NCI-H2227 (cell line): ENCODE measurements around the gene LZTFL1.
"Not testable (repeated sequence)": the region's sequence is repeated elsewhere in the genome, so short reads cannot be mapped to it uniquely, and the experiment has no call there.

ENCODE experiments used
- DNase-seq: peaks from one replicate; lab custom pipeline; 2025; ENCODE audit not compliant: unreplicated experiment; lab: John Stamatoyannopoulos, UW

Gene LZTFL1

GRCh38 chr3:45865563-45865962 lies 23.6 kb upstream of the LZTFL1 start:
- no peak for DNase-seq

DNA sequence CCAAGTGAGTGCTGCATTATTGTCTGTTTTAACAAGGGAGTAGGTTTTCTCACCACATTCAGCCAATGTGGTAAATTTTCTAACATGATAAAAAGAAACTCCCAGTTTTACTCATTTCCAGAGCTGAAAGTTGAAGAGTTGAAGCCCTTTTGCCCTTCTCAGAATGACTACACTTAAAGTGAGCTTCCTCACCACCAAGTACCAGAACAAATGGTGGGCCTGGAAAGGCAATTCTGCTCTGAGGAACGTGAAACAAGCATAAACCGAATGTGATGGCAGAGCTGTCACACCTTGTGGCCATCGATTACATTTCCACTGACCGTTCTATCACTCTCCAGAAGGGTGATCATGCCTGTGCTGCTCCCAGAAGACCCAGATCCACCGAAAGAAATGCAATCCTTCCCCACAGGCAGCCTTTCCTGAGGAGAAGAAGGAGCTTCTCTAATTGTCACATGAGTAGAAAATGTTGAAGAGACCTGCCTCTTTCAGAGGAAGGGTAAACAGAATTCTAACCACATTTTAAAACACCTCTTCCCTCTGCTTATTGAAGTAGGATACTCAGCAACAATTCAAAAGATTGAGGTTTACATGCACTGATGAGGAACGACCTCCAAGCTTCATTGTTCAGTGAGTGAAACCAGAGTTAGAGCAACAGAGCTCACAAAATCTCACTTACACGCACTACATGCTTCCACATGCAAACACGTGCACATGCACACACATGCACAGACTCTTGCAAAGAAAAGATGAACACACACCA lies 23.0 kb upstream of the LZTFL1 start:
- DNase-seq, result no peak

- no peak for DNase-seq
Measured at GRCh38 chr3:45861043-45861719, 19.3 kb upstream of the LZTFL1 start.

GRCh38 chr3:45860481-45860880 lies 18.6 kb upstream of the LZTFL1 start:
- no peak for DNase-seq

DNA sequence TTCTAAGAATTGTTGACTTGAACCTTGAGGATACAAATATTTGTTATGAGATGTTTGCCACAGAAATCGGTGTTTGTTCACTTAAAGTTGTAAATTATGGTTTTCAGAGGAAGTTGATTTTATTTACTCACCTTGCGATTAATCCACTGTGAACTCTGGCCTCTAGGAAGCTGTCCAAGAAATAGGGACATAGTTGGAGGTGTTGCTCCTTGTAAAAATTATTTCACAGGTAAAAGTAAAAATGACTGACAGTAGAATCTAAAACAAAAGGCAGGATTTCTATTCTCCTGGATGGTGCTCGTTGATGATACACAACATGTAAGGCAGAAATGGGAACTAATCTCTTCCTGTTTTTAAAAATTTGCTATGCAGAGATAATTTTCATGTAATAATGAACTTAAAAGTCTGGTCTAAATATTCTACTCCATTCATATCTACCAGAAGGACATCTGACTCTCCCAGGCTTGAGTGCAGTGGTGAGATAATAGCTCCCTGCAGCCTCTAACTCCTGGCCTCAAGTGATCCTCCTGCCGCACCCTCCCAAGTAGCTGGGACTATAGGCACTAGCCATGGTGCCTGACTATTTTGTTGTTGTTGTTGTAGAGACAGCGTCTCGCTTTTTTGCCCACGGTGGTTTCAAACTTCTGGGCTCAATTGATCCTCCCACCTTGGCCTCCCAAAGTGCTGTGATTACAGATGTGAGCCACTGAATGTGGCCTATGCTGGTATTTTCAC lies 17.1 kb upstream of the LZTFL1 start:
- no peak for DNase-seq

DNA sequence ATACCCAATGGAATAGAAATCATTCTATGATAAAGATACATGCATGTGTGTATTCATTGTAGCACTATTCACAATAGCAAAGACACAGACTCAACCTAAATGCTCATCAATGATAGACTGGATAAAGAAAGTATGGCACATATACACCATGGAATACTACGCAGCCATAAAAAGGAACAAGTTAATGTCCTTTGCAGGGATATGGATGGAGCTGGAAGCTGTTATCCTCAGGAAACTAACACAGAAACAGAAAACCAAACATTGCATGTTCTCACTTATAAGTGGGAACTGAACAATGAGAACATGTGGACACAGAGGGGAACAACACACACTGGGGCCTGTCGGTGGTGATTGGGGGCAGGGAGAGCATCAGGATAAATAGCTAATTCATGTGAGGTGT lies 15.1 kb upstream of the LZTFL1 start:
- DNase-seq, result not testable (repeated sequence)

DNA sequence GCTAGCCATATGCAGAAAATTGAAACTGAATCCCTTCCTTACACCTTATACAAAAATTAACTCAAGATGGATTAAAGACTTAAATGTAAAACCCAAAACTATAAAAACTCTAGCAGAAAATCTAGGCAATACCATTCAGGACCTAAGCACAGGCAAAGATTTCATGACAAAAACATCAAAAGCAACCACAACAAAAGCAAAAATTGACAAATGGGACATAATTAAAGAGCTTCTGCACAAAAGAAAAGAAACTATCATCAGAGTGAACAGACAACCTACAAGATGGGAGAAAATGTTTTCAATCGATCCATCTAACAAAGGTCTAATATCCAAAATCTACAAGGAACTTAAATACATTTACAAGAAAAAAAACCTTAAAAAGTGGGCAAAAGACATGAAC lies 14.4 kb upstream of the LZTFL1 start:
- DNase-seq, result not testable (repeated sequence)

- no peak for DNase-seq
Measured at GRCh38 chr3:45852828-45853227, 10.9 kb upstream of the LZTFL1 start.

- DNase-seq, result no peak
Measured at GRCh38 chr3:45848392-45848791, 6.5 kb upstream of the LZTFL1 start.

DNA sequence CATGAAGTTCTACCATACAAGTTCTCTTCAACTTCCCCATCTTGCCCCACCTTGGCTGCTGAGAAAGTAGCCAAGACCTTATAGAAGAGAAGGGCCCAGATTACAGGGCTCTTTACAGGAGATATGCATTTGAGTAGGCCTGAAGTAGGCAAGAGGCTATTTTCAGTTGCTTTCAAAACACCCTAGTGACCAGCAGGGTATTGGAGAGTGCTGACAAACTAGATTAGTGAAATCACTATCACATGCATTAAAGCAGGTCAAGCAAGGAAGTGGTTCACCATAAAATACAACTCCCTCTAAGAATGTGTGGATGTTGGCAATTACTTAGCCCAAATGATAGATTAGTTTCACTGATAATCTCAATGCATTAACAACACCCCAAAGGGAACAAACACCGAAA lies 2.7 kb upstream of the LZTFL1 start:
- no peak for DNase-seq

GRCh38 chr3:45842851-45843625 lies 1.1 kb upstream of the LZTFL1 start:
- DNase-seq, result no peak

GRCh38 chr3:45841420-45841756 lies 531 bp downstream of the LZTFL1 start:
- no peak for DNase-seq

DNA sequence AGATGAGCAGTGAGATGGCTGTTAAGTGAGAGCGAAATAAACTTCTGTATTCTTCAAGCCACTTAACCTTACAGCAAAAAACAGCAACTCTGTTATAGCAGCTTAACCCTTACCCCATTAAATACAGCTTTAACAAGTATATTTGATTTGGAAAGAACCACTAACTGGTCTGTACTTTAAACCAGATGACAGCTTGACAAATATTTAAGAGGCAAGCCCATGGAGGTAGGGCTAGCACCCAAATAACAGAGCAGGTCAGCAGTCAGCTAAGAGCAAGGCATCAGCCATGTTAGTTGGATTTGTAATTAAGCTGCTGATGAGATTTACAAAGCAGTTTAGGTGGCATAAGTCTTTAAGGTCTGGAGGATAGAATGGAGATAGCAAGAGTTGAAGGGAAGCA lies 3.5 kb downstream of the LZTFL1 start:
- DNase-seq, result no peak

DNA sequence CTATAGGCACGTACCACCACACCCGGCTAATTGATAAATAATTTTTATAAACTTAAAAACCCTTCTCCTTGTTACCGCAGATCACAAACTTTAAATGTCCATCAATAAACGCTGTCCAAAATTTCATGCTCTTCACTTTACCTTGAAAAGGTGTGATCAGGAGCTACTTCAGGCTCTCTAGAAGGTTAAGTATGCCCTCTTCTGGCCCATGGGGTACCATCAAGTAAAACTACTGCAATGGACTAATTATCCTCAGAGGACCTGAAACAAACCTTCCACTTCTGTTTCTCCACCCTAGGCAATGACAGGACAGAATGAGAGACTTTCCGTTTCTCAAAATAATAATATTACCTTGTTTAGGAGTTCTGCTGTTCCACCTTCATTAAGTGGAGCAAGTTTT lies 9.2 kb downstream of the LZTFL1 start:
- no peak for DNase-seq

- DNase-seq, result no peak
Measured at GRCh38 chr3:45830121-45830520, 11.8 kb downstream of the LZTFL1 start.

DNA sequence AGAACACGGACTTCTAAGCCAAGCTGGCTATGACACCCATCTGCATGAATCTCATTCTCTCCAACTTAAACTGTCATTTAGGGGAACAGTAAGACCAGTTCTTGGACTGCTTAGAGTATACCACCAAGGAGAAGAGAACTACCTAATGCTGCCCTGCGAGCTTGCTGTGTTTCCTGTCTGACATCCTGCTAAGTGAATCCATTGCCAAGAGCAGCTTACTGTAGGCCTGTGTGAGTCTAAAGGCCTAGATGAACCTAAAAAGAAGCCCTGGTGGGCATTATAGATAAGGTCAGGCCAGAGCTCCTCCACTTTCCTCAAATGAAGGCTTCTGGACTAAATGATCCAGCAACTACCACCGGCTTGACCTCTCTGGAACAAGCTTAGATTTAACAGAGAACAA lies 15.0 kb downstream of the LZTFL1 start:
- no peak for DNase-seq

DNA sequence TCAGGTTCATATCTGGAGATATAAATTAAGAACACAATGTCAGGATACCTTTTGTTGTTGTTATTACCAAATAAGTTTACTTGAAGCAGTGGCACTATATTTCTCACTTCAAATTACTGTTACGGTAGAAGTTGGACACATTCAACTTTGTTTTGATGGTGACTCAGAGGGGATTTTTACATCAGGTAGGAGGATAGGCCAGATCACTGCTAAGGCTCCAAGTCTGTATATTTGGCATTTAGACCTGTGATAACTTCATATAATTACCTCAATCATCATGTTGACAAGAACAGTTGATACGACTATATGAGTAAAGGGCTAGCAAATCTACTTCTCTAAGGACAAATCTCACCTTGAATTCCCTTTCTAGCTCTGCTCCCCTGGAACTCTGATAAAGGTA lies 15.6 kb downstream of the LZTFL1 start:
- DNase-seq, result no peak

DNA sequence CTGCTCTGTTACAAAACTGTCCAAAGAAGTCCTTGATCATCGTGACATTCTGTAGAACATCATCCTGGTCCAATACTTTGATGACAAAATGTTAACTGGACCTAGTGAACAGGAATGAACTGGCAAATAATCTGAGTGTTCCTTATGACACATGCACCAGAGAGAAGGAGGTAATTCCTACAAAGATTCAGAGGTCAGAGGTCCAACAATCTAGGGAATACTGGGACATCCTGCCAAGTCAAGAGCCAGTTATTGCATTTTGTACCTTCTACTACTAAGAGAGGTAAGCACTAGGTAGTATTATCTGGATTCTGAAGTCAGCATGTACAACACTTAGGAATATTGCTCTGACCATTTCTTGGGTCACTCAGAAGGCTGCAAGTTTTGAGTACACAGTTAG lies 20.8 kb downstream of the LZTFL1 start:
- DNase-seq, result no peak

- no peak for DNase-seq
Measured at GRCh38 chr3:45819543-45819942, 22.4 kb downstream of the LZTFL1 start.

DNA sequence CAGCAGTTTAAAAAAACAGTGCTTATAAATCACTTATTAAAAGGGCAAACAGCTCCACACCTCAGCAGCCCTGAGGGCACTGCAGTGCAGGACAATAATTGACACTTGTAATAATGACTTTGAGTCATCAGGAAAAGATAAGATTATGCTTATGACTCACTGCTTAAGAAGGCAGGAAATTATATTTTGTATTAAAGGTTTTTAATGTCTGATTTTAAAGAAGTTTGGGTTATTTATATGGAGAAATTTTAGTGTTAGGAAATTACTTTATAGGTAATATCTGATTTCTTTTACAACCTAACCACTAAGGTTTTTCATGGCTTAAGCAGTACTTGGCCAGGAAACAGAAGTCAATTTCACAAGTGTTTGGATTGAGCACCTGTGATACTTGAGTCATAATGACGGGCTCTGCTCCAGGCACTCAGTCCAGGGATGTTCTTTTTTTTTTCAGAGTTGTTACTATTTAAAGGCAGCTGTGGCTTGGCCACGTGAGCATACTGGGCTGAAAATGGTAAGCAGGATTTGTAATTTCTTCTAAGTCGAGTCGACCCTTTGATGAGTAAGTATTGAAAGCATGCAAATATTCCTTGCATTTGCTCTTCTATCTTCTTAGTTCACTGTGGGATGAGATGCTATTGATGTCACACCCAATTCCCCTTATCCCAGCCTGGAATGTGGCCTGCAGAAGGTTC lies 23.9 kb downstream of the LZTFL1 start:
- peak; percentile 5 for DNase-seq

- no peak for DNase-seq
Measured at GRCh38 chr3:45816544-45816943, 25.4 kb downstream of the LZTFL1 start.
